GM21529 (cell line): ENCODE results near the gene HDAC4.

Source experiments
- ATAC-seq: cut with Tn5 transposase; IDR thresholded peaks from one replicate; pipeline ENCODE4 v1.9.1; 2021; ENCODE audit not compliant: unreplicated experiment

The HDAC4 gene

DNA sequence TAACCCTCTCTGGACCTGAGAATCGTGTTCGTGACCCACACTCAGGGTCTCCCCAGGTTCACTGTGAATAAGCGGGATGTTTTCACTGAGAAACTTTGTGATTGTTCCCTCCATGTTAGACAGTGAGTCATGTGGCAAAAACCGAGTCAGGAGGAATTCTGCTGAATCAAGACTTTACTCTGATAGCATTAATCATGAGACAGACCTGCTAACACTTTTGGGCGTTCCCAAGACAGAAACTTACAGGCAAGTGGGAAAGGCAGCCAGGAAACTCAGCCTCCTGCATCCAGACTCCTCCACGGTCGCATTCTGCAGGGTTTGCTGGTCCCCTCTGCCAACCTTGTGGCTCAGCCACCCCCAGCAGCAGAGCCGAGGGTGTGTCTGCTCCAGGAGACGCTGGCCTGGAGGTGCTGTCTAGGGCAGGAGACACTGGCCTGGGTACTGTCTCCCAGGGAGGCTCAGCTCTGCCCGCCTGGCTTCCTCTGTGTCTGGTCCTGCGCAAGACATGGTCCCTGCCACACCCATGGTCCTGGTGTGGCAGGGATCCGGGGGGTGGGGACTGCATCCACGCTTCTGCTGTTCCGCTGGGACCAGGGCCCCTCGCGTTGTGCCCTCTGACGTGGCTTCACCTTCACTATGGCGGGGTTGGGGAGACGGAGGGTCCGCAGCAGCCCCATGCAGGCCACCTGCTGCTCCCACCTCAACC is 375.6 kb downstream of the HDAC4 start:
- ATAC-seq, result no peak

DNA sequence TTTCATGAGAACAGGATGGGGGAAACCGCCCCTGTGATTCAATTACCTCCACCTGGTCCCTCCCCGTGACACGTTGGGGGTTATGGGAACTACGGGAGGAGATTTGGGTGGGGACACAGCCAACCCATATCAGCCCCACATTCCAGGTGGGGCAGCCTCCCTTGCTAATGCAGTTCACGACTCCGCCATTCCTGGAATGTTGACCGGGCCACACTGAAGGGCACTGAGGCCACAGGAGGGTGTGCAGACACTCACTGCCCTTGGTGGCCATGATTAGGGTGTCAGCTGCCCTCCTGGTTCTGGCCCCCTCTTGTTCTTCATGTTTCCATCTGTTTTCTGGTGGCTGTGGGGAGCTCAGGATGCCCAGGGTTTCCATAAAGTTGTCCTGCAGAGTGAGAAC is 376.6 kb downstream of the HDAC4 start:
- ATAC-seq, result no peak

- ATAC-seq, result no peak
Measured at GRCh38 chr2:239022437-239023260, 378.2 kb downstream of the HDAC4 start.

DNA sequence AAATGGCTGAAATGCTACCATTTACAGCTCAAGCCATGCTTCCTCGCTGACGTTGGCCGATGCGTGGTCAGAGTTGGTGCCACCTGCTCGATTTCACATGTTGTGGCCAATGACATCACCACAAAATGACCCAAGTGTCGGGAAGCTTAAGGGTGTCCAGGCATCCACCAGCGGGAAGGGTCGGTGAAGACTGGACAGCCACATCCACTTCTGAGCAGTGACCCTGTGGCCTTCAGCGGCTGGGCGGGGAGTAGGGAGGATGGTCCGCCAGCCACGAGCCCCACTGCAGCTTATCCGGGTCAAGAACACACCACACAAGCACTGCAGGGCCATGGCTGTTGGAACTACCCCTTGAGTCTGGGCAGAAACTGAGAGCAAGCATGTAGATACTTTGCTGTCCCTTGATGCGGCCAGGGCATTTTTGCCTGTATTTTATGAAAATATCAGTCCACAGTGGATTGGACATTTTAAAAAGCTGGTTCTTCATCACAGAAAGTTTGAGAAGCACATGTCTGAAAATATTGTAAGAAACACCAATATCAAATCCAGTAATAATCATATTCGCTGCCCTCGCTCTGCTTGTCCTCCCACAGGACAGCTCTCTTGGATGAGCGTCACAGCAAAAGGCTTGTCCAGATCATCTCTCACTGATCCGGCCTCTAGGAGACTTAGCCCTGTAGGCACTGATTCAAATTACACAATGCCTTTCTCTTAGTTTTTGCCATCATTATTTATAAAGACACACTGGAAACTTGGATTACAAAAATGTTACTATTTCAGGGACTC is 379.0 kb downstream of the HDAC4 start:
- no peak for ATAC-seq

DNA sequence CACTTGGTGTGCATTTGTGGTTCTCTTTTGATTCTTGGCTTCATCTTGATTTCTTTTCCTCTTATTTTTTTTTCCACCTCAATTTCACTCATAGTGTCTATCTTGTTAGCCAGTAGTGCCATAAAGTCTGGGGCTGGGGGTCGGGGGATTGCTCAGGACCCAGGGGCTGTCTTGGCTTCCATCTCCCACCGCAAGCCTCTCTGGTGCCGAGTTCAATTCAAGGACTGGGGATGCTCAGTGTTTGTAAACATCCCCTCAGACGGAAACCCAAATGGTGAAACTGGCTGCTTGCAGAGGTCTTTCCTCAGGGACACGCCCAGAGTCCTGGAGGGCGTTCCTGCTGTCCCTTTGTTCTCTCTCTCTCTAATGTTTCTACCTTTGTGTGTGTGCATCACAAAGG is 379.6 kb downstream of the HDAC4 start:
- no peak for ATAC-seq

GRCh38 chr2:239020541-239021041 is 380.2 kb downstream of the HDAC4 start:
- no peak for ATAC-seq

DNA sequence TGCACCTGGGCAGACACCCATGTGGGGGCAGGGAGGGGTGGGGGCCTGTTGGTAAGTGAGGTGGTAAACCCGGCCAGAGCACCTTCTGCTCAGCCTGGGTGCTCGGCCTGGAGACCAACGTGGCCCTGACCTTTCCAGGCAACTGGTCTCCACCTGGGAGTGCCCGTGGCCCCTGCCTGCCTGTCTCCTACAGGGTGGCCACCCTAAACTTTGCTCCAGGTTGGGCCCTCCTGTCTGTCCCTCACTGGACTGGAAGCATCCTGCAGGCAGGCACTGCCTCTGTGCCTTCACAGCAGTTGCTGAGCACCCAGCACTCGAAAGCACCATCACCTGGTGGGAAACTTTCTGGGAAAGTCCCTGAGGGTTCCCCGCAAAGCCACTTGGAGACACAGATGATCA is 381.6 kb downstream of the HDAC4 start:
- no peak for ATAC-seq

GRCh38 chr2:239018271-239019182 is 382.3 kb downstream of the HDAC4 start:
- ATAC-seq, result no peak

GRCh38 chr2:239017491-239018098 is 383.2 kb downstream of the HDAC4 start:
- ATAC-seq, result no peak

DNA sequence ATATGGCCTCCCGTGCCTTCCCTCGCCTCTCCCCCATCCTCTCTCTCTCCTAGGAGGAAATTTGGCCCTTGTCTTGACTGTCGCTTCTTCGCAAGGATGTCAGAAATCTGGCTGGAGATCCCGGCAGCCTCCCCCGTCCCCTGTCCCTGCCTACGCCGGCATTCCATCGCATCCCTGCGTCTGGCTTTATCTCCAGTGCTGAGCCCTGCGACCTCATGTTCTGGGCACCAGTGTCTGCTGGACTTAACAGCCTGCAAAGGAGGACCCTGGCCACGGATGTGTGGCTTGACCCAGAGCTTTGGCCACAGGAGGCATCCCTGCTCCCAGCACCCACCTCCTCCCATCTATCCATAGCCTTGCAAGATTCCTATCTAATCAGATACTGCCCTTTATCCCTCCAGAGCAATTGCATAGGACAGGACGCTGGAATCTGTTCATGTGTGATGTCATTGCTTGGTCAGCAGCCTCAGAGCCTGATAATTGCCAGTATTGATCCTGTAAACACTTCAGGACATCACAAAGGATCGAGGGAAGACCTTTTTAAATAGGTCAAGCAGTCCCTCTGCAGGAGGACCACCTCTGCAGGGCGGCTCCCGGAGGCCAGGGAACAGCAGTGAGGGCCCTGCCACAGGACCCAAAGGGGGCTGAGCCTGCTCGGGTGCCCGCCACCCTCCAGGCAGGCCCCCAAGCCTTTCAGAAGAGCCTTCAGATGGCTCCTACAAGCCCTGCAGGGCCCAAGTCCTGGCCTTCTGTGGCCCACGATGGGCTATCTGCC is 384.7 kb downstream of the HDAC4 start:
- no peak for ATAC-seq

GRCh38 chr2:239015218-239015900 is 385.5 kb downstream of the HDAC4 start:
- no peak for ATAC-seq

DNA sequence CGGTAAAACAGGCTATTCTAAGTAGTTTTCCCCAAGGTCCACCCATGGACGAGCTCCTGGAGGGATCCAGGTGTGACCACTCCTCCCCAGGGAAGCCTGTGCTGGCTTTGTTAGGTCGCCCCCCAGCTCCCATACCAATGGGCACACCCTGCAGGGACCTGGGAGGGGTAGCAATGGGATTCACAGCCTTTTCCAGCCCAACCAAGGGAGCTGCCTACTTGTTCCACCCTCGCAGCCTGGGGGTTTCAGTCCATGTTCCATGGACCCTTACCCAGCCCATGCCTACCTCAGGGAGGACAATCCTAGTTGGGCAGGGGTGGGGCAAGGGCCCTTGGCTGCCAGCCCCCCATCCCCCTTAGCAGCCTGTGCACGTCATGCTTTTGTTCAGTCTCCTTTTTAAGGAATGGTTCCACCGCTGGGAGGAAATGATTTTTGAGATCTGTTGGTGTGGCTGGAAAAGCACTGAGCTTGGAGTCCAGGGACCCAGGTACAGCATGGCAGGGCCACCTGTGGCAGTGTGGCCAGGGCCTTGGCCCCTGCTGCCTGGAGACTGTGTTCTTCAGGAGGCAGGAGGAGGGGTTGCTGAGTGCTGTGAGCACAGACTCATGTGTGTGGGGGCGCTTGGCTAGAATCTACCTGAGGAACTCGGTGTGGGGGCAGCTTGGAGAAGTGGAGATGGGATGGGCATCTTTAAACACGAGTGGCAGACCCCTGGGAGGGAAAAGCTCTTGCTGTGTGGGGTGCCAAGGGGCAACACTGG is 386.2 kb downstream of the HDAC4 start:
- no peak for ATAC-seq

DNA sequence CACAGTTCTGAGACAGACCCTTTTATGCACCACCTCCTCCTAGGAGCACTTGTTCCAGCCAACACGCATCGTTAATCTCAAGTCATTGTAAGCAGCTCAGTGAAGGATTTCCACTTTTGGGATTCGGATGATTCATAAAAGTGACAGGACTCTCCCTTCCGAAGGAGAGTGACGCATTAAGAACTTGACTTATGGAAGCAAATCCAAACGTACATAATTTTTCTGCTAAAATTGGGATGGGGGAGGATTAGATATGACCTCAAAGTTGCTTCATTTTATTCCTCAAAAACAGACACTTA is 387.2 kb downstream of the HDAC4 start:
- ATAC-seq, result no peak

GRCh38 chr2:239012936-239013677 is 387.7 kb downstream of the HDAC4 start:
- ATAC-seq, result no peak

DNA sequence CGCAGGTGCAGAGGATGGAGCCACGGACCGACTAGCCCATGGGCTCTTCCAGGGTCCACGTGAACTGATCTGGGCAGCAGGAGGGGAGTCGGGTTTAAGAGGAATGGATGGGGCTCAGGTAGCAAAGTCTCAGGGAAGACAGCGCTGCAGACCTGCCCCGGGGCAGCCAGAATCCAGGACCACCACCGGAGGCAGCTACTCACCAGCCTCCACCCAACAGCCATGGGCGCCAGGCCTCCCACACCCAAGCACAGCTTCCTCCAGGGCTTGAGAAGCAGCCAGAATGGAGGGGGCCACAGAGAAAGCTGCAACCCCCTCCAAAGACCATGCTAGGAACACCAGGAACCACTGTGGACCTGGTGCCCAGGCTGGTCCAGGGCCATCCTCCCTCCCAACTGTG is 388.6 kb downstream of the HDAC4 start:
- no peak for ATAC-seq

- no peak for ATAC-seq
Measured at GRCh38 chr2:239009589-239009961, 391.2 kb downstream of the HDAC4 start.
